Inferior parietal cortex (tissue), 1 donor: ENCODE results near the gene FXYD6.
"Not testable (repeated sequence)": the region's sequence is repeated elsewhere in the genome, so short reads cannot be mapped to it uniquely, and the experiment has no call there.

Experiments
- DNase-seq: peaks from one replicate; pipeline ENCODE4 v3.0.0-alpha.2; 2016; ENCODE audit errors: extremely low spot score

Gene FXYD6

GRCh38 chr11:117869604-117870003 is 6.9 kb downstream of the FXYD6 start:
- DNase-seq = no peak

- DNase-seq = no peak
These were observed 7.5 kb downstream of the FXYD6 start for GRCh38 chr11:117868815-117869561.

GRCh38 chr11:117868088-117868487 is 8.4 kb downstream of the FXYD6 start:
- DNase-seq = no peak

GRCh38 chr11:117866526-117866925 is 9.9 kb downstream of the FXYD6 start:
- no peak for DNase-seq

GRCh38 chr11:117865546-117865945 is 10.9 kb downstream of the FXYD6 start:
- DNase-seq = not testable (repeated sequence)

GRCh38 chr11:117863383-117863782 is 13.1 kb downstream of the FXYD6 start:
- no peak for DNase-seq

GRCh38 chr11:117862753-117863152 is 13.7 kb downstream of the FXYD6 start:
- no peak for DNase-seq

GRCh38 chr11:117862019-117862725 is 14.3 kb downstream of the FXYD6 start:
- no peak for DNase-seq

- no peak for DNase-seq
These were observed 15.1 kb downstream of the FXYD6 start for GRCh38 chr11:117861151-117862018.

- DNase-seq = no peak
These were observed 16.3 kb downstream of the FXYD6 start for GRCh38 chr11:117860139-117860538.

GRCh38 chr11:117859488-117860112 is 16.9 kb downstream of the FXYD6 start:
- no peak for DNase-seq

- no peak for DNase-seq
These were observed 17.4 kb downstream of the FXYD6 start for GRCh38 chr11:117859061-117859460.

- no peak for DNase-seq
These were observed 18.6 kb downstream of the FXYD6 start for GRCh38 chr11:117857734-117858414.

- no peak for DNase-seq
These were observed 20.4 kb downstream of the FXYD6 start for GRCh38 chr11:117855912-117856651.

- no peak for DNase-seq
These were observed 21.1 kb downstream of the FXYD6 start for GRCh38 chr11:117855186-117855845.

- DNase-seq = no peak
These were observed 24.1 kb downstream of the FXYD6 start for GRCh38 chr11:117852309-117852708.

GRCh38 chr11:117851852-117852251 is 24.6 kb downstream of the FXYD6 start:
- no peak for DNase-seq

GRCh38 chr11:117851106-117851505 is 25.4 kb downstream of the FXYD6 start:
- no peak for DNase-seq

GRCh38 chr11:117849781-117850414 is 26.6 kb downstream of the FXYD6 start:
- DNase-seq = no peak
